Measurements from ENCODE around the gene DIO1. TPM values are rescaled to one million over a fixed set of nuclear protein-coding genes. Genes with fewer than 3 reads are reported as not detected.
A peak's percentile ranks its signal among the peaks of the same experiment; 100 is the strongest.

The DIO1 gene
- total RNA-seq, 4 donors from 2014 or later: 2.1 TPM; not detected in 3

- H3K27ac ChIP-seq: no peak overlapping the region
- H3K4me1 ChIP-seq: peaks cover 6 to 9% of the 10 kb centered on the region in 2 donors
- H3K27me3 ChIP-seq: no peaks in the 10 kb centered on the region
- H3K9me3 ChIP-seq: no peaks in the 10 kb centered on the region
- intact Hi-C loops (cut with DNase I; ENCODE audit: low total_unique reads): no loop called here
- DNase-seq: no peak
- H3K36me3 ChIP-seq: no peaks in the 10 kb centered on the region
- TF ChIP-seq CTCF (IDR thresholded peaks at IDR 0.05) (no peak), POLR2A (IDR thresholded peaks at IDR 0.05) (no peak)
- H3K4me3 ChIP-seq: no peak overlapping the region
These were observed 57.7 kb downstream of the DIO1 start for GRCh38 chr1:53951697-53952096.

GRCh38 chr1:53954128-53954527 is 60.1 kb downstream of the DIO1 start:
- Histone ChIP-seq H3K36me3 (no peaks in the 10 kb centered on the region), H3K27ac (no peak overlapping the region), H3K9me3 (no peaks in the 10 kb centered on the region), H3K4me1 (peaks cover 0 to 10% of the 10 kb centered on the region in 2 donors), H3K27me3 (no peaks in the 10 kb centered on the region), H3K4me3 (no peak overlapping the region)
- no peak for DNase-seq
- intact Hi-C loops (cut with DNase I; ENCODE audit: low total_unique reads): no loop called here
- TF ChIP-seq CTCF (IDR thresholded peaks at IDR 0.05) (no peak), POLR2A (IDR thresholded peaks at IDR 0.05) (no peak)

GRCh38 chr1:53956308-53957168 is 62.6 kb downstream of the DIO1 start:
- H3K27ac ChIP-seq: peak overlapping the region; percentile 24 to 56
- peaks cover 0 to 7% of the 10 kb centered on the region in 2 donors for H3K4me1 ChIP-seq
- H3K36me3 ChIP-seq: no peaks in the 10 kb centered on the region
- no peak for DNase-seq
- no peaks in the 10 kb centered on the region for H3K27me3 ChIP-seq
- TF ChIP-seq CTCF (IDR thresholded peaks at IDR 0.05): no peak
- no peak for TF ChIP-seq POLR2A (IDR thresholded peaks at IDR 0.05)
- no peak overlapping the region for H3K4me3 ChIP-seq
- intact Hi-C loops (cut with DNase I; ENCODE audit: low total_unique reads): no loop called here
- H3K9me3 ChIP-seq: no peaks in the 10 kb centered on the region

- intact Hi-C loops (cut with DNase I; ENCODE audit: low total_unique reads): no loop called here
- H3K36me3 ChIP-seq: no peaks in the 10 kb centered on the region
- peak overlapping the region; percentile 24 to 56 for H3K27ac ChIP-seq
- no peaks in the 10 kb centered on the region for H3K27me3 ChIP-seq
- H3K4me1 ChIP-seq: peaks cover 0 to 7% of the 10 kb centered on the region in 2 donors
- H3K4me3 ChIP-seq: no peak overlapping the region
- DNase-seq: no peak
- H3K9me3 ChIP-seq: no peaks in the 10 kb centered on the region
- no peak for TF ChIP-seq CTCF (IDR thresholded peaks at IDR 0.05)
- no peak for TF ChIP-seq POLR2A (IDR thresholded peaks at IDR 0.05)
These were observed 63.3 kb downstream of the DIO1 start for GRCh38 chr1:53957194-53957818.

- peak; percentile 30 to 47 (median 42) for TF ChIP-seq CTCF (IDR thresholded peaks at IDR 0.05)
- no peak for TF ChIP-seq POLR2A (IDR thresholded peaks at IDR 0.05)
- Histone ChIP-seq H3K4me1 (peaks cover 0 to 7% of the 10 kb centered on the region in 2 donors), H3K27ac (no peak overlapping the region), H3K9me3 (no peaks in the 10 kb centered on the region), H3K27me3 (no peaks in the 10 kb centered on the region), H3K4me3 (no peak overlapping the region), H3K36me3 (no peaks in the 10 kb centered on the region)
- intact Hi-C loops (cut with DNase I; ENCODE audit: low total_unique reads): no loop called here
- no peak for DNase-seq
These were observed 65.8 kb downstream of the DIO1 start for GRCh38 chr1:53959664-53960250.
